Measurements from ENCODE around the gene AKIRIN1. TPM values are rescaled to one million over a fixed set of nuclear protein-coding genes. Genes with fewer than 3 reads are reported as not detected.

Gene AKIRIN1
- total and polyA plus RNA-seq, 10 of the 15 experiments (the other 5 are each of a cell fraction or from before 2014, with no cell fraction given), result 7.5 to 72.3 (median 50.4) TPM

GRCh38 chr1:38992412-38993111, 1.5 kb downstream of the AKIRIN1 start (continued):
- TF ChIP-seq E2F4 (IDR thresholded peaks at IDR 0.05; ENCODE audit: low read depth, low read length), result no peak
- TF ChIP-seq KLF5 (IDR thresholded peaks at IDR 0.05; ENCODE audit: partially characterized antibody), result no peak
- no peak for TF ChIP-seq NFXL1 (IDR thresholded peaks at IDR 0.05; ENCODE audit: borderline replicate concordance)
- TF ChIP-seq KAT2A (conservative IDR thresholded peaks at IDR 0.05; ENCODE audit: control insufficient read depth, low read depth, low read length), result no peak
- TF ChIP-seq MEF2A (IDR thresholded peaks at IDR 0.05; ENCODE audit: insufficient read depth, low read depth, low read length), result no peak
- no peak for TF ChIP-seq CEBPZ (IDR thresholded peaks at IDR 0.05; ENCODE audit: low read depth, low read length)
- TF ChIP-seq RB1 (IDR thresholded peaks at IDR 0.05; ENCODE audit: borderline replicate concordance), result no peak
- no peak for TF ChIP-seq ZSCAN29 (IDR thresholded peaks at IDR 0.05)
- no peak for TF ChIP-seq SKIL (IDR thresholded peaks at IDR 0.05; ENCODE audit: low read depth, poor library complexity, severe bottlenecking)
- TF ChIP-seq MYB (IDR thresholded peaks at IDR 0.05; ENCODE audit: borderline replicate concordance, low read depth, low read length), result no peak
- TF ChIP-seq ZNF274 (IDR thresholded peaks at IDR 0.05; ENCODE audit: insufficient read depth, insufficient read length), result no peak
- no peak for TF ChIP-seq EP300 (IDR thresholded peaks at IDR 0.05; ENCODE audit: borderline replicate concordance in 1 of 2, control insufficient read depth in 1 of 2, low read depth in 2 of 2, low read length in 2 of 2)
- no peak for TF ChIP-seq FOXK2 (IDR thresholded peaks at IDR 0.05)
- 0 out of 2 replicates have a peak, but pooled peaks have one; percentile 15 for TF ChIP-seq BCL11A (IDR thresholded peaks at IDR 0.05; ENCODE audit: low read depth, low read length)
- no peak for TF ChIP-seq KDM1A (IDR thresholded peaks at IDR 0.05; ENCODE audit: borderline replicate concordance)
- no peak for TF ChIP-seq STAT1 (conservative IDR thresholded peaks at IDR 0.05)
- no peak for TF ChIP-seq HDGF (IDR thresholded peaks at IDR 0.05)
- 0 out of 2 replicates have a peak, but pooled peaks have one; percentile 11 for TF ChIP-seq RUNX3 (IDR thresholded peaks at IDR 0.05; ENCODE audit: low read length)
- TF ChIP-seq PBX3 (IDR thresholded peaks at IDR 0.05; ENCODE audit: insufficient replicate concordance, low read depth, low read length), result no peak
- no peak for TF ChIP-seq CEBPB (IDR thresholded peaks at IDR 0.05; ENCODE audit: borderline replicate concordance in 1 of 2, low read depth in 2 of 2, low read length in 2 of 2)
- no peak for TF ChIP-seq RAD21 (IDR thresholded peaks at IDR 0.05; ENCODE audit: insufficient read depth, low read depth, low read length)
